Measurements from ENCODE around the gene ZNF837. TPM values are rescaled to one million over a fixed set of nuclear protein-coding genes. Genes with fewer than 3 reads are reported as not detected.
A peak's percentile ranks its signal among the peaks of the same experiment; 100 is the strongest.

ZNF837 gene
- total RNA-seq, 4 donors from 2014 or later = 2.4 to 6.7 (median 3.3) TPM

DNA sequence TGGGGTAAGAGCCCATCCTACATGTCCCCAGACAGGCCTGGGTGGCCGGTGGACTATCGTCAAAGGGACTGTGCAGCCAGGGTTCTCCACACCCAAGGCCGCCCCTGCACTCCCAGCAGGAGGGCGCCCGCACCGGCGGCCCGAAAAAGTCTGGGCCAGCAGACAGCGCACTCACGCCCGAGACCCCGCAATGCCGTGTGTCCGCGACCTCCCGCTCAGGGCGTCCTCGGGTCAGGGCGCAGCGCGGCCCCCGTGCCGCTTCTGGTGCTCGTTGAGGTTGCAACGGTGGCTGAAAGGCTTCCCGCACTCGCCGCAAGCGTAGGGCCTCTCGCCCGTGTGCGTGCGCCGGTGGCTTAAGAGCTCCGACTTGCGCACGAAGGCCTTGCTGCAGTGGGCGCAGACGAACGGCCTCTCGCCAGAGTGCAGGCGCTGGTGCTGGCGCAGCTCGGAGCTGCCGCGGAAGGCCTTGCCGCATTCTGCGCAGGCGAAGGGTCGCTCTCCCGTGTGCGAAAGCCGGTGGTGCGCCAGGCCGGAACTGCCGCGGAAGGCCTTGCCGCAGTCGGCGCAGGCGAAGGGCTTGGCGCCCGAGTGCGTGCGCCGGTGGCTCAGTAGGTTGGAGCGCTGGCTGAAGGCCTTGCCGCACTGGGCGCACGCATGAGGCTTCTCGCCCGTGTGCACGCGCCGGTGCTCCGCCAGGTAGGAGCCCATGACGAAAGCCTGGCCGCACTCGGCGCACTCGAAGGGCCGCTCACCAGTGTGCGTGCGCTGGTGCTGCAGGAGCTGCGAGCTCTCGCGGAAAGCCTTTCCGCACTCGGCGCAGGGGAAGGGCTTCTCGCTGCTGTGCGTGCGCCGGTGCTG lies 24.7 kb downstream of the ZNF837 start:
- peaks cover 0 to 10% (median 0%) of the 10 kb centered on the region in 3 donors for H3K9me3 ChIP-seq
- TF ChIP-seq, protein P1, sequence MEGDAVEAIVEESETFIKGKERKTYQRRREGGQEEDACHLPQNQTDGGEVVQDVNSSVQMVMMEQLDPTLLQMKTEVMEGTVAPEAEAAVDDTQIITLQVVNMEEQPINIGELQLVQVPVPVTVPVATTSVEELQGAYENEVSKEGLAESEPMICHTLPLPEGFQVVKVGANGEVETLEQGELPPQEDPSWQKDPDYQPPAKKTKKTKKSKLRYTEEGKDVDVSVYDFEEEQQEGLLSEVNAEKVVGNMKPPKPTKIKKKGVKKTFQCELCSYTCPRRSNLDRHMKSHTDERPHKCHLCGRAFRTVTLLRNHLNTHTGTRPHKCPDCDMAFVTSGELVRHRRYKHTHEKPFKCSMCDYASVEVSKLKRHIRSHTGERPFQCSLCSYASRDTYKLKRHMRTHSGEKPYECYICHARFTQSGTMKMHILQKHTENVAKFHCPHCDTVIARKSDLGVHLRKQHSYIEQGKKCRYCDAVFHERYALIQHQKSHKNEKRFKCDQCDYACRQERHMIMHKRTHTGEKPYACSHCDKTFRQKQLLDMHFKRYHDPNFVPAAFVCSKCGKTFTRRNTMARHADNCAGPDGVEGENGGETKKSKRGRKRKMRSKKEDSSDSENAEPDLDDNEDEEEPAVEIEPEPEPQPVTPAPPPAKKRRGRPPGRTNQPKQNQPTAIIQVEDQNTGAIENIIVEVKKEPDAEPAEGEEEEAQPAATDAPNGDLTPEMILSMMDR (IDR thresholded peaks at IDR 0.05) = no peak
- no peak for TF ChIP-seq POLR2A (IDR thresholded peaks at IDR 0.05)
- peaks cover 4 to 25% (median 7%) of the 10 kb centered on the region in 3 donors for H3K4me1 ChIP-seq
- DNase-seq = no peak
- H3K36me3 ChIP-seq = no peaks in the 10 kb centered on the region
- 23% methylated on average over 7 of the region's 94 CpGs; no CpG with 5 or more reads in 1 of the 2 donors for WGBS, 2 donors
- H3K27ac ChIP-seq = no peak overlapping the region
- intact Hi-C loops (cut with DNase I) = no loop called here
- peaks cover 0 to 33% (median 0%) of the 10 kb centered on the region in 4 donors for H3K27me3 ChIP-seq
- peak overlapping the region; percentile 10 to 60 (median 32) for H3K4me3 ChIP-seq

DNA sequence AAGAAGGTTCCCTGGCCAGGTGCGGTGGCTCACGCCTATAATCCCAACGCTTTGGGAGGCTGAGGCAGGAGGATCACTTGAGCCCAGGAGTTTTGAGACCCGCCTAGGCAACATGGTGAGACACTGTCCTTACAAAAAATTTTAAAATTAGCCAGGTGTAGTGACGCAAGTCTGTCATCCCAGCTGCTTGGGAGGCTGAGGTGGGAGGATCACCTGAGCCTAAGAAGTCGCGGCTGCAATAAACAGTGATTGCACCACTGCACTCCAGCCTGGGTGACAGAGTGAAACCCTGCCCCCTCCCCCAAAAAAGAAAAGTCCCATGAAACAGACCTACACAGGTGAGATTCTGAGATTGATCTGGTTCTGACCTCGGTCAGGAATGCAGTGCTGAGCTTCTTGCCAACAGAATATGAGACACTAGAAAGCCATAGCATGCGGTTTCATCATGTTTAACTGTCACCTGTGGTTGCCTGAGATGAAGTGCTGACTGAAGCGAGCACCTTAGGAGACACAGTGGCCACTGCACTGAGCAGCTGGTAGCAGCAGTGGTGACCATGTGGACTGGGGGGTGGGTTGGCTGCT lies 25.5 kb downstream of the ZNF837 start:
- no peak for DNase-seq
- H3K27ac ChIP-seq = no peak overlapping the region
- H3K4me3 ChIP-seq = no peak overlapping the region
- 88 to 100% methylated on average over 3 to 7 of the region's 10 CpGs for WGBS, 2 donors
- H3K9me3 ChIP-seq = peaks cover 0 to 10% (median 0%) of the 10 kb centered on the region in 3 donors
- peaks cover 0 to 42% (median 0%) of the 10 kb centered on the region in 4 donors for H3K27me3 ChIP-seq
- intact Hi-C loops (cut with DNase I) = no loop called here
- TF ChIP-seq POLR2A (IDR thresholded peaks at IDR 0.05) = no peak
- TF ChIP-seq, protein P1 (IDR thresholded peaks at IDR 0.05) = no peak
- peaks cover 4 to 30% (median 10%) of the 10 kb centered on the region in 3 donors for H3K4me1 ChIP-seq
- peaks cover 0 to 2% (median 0%) of the 10 kb centered on the region in 3 donors for H3K36me3 ChIP-seq

DNA sequence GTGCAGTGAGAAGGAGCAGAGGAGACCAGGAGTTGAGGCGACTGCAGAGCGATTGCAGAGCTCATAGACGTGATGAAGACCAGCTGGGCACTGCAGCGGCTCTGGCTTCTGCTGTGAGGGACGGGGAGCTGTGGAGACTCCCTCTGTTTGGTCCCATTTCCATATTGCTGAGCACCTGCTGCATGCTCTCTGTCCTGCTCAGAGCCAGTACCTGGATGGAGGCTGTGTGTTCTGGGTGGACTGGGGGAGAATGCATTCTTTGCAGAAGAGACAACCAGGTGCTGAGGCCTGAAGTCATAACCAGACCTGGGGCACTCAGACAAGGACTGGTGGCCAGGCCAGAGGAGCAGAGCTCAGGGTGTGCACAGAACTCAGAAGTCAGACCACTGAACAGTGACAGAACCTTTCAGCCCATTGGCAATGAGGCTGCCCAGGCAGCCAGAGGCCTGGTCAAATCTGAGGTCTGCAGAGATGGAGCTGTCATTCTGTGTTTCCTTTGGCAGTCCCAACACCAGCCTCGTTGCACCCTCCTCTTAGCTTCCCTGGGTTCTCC lies 26.3 kb downstream of the ZNF837 start:
- intact Hi-C loops (cut with DNase I) = no loop called here
- no peak overlapping the region for H3K4me3 ChIP-seq
- peaks cover 0 to 10% (median 0%) of the 10 kb centered on the region in 3 donors for H3K9me3 ChIP-seq
- H3K27me3 ChIP-seq = peaks cover 0 to 49% (median 0%) of the 10 kb centered on the region in 4 donors
- WGBS, 2 donors = 57 to 66% methylated on average over 2 to 6 of the region's 6 CpGs
- TF ChIP-seq POLR2A (IDR thresholded peaks at IDR 0.05) = no peak
- TF ChIP-seq, protein P1 (IDR thresholded peaks at IDR 0.05) = no peak
- H3K36me3 ChIP-seq = peaks cover 0 to 6% (median 0%) of the 10 kb centered on the region in 3 donors
- H3K4me1 ChIP-seq = peaks cover 10 to 38% (median 13%) of the 10 kb centered on the region in 3 donors
- no peak overlapping the region for H3K27ac ChIP-seq
- DNase-seq = no peak

DNA sequence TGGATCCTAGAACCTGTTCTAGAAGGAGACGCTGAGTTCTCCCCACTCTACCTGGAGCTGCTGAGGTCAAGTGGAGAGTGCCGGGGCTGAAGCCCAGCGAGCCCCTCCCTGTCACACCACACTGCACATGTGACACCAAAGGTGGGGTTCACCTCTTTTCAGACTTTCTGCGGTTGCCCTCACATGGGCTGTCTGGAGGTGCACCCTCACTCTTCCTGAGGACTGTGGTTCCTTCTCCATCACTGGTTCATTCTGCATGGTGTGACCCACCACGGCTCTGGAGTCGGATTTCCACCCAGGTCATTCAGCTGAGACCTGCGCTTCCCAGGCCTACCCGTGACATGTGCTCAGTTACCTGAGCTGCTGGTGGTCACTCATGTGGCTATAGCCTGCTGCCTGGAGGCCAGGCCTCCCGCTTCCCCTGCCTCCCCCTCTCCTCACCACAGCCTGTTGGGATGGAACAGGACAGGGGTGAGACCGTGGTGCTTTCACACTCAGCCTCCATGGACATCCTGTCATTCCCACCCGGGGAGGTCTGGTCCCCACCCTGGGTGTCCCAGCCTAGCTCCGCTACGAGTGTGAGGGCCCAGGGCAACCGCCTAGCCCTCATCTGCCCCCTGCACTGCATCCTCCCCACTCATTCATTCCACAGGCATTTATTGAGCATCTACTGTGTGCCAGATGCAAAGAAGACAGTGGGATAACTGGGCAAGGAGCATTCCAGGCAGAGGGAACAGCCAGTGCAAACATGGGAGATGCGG lies 26.9 kb downstream of the ZNF837 start:
- H3K27me3 ChIP-seq = peaks cover 0 to 55% (median 0%) of the 10 kb centered on the region in 4 donors
- peaks cover 0 to 10% (median 0%) of the 10 kb centered on the region in 3 donors for H3K9me3 ChIP-seq
- DNase-seq = no peak
- 76 to 90% methylated on average over 4 to 8 of the region's 15 CpGs for WGBS, 2 donors
- H3K4me3 ChIP-seq = no peak overlapping the region
- TF ChIP-seq, protein P1 (IDR thresholded peaks at IDR 0.05) = no peak
- TF ChIP-seq POLR2A (IDR thresholded peaks at IDR 0.05) = no peak
- peaks cover 0 to 6% (median 0%) of the 10 kb centered on the region in 3 donors for H3K36me3 ChIP-seq
- peaks cover 13 to 44% (median 13%) of the 10 kb centered on the region in 3 donors for H3K4me1 ChIP-seq
- no peak overlapping the region for H3K27ac ChIP-seq
- intact Hi-C loops (cut with DNase I) = no loop called here
